Activated naive CD8-positive, alpha-beta T cell treated with anti-CD3 and anti-CD28 coated beads, Interleukin-2, amount 50 U/mL, for 24 hours (primary cell): ENCODE measurements around the gene GAL3ST2.

Source experiments
- ATAC-seq: fragments of 150-1000 bp; cut with Tn5 transposase; one replicate; pipeline ENCODE4 v1.10.0; 2021
- DNase-seq: peaks from one replicate; pipeline ENCODE4 v3.0.0; 2021
- H3K27ac Mint-ChIP-seq: one replicate; pipeline ENCODE4 v1.8.0; 2021; ENCODE audit warnings: mild to moderate bottlenecking, mixed read lengths
- H3K27me3 Mint-ChIP-seq: one replicate; pipeline ENCODE4 v1.8.0; 2021; ENCODE audit warnings: mixed read lengths
- H3K36me3 Mint-ChIP-seq: one replicate; pipeline ENCODE4 v1.8.0; 2021; ENCODE audit warnings: low read depth, mixed read lengths
- H3K4me1 Mint-ChIP-seq: one replicate; pipeline ENCODE4 v1.8.0; 2021; ENCODE audit warnings: mixed read lengths
- H3K4me3 Mint-ChIP-seq: one replicate; pipeline ENCODE4 v1.8.0; 2021; ENCODE audit warnings: mild to moderate bottlenecking, moderate library complexity, mixed read lengths
- H3K9me3 Mint-ChIP-seq: one replicate; pipeline ENCODE4 v1.8.0; 2021; ENCODE audit warnings: mixed read lengths

The GAL3ST2 gene

GRCh38 chr2:241841181-241842066 lies 64.8 kb downstream of the GAL3ST2 start:
- H3K9me3 Mint-ChIP-seq = no peaks in the 10 kb centered on the region
- ATAC-seq = no peak
- no peak for DNase-seq
- H3K4me1 Mint-ChIP-seq = peaks cover 41% of the 10 kb centered on the region
- no peak overlapping the region for H3K4me3 Mint-ChIP-seq
- peaks cover 11% of the 10 kb centered on the region for H3K36me3 Mint-ChIP-seq
- peaks cover 22% of the 10 kb centered on the region for H3K27me3 Mint-ChIP-seq
- no peak overlapping the region for H3K27ac Mint-ChIP-seq

- Mint-ChIP-seq H3K4me1 (peaks cover 44% of the 10 kb centered on the region), H3K27me3 (peaks cover 21% of the 10 kb centered on the region), H3K36me3 (peaks cover 13% of the 10 kb centered on the region), H3K27ac (no peak overlapping the region), H3K9me3 (no peaks in the 10 kb centered on the region), H3K4me3 (no peak overlapping the region)
- DNase-seq = no peak
- ATAC-seq = no peak
Measured at GRCh38 chr2:241842067-241842415, 65.4 kb downstream of the GAL3ST2 start.

GRCh38 chr2:241842620-241843211 lies 66.1 kb downstream of the GAL3ST2 start:
- peak overlapping the region; percentile 71 for H3K4me3 Mint-ChIP-seq
- peaks cover 43% of the 10 kb centered on the region for H3K4me1 Mint-ChIP-seq
- ATAC-seq (peak; percentile 60), DNase-seq (peak; percentile 73)
- peaks cover 10% of the 10 kb centered on the region for H3K36me3 Mint-ChIP-seq
- peak overlapping the region; percentile 87 for H3K27ac Mint-ChIP-seq
- H3K9me3 Mint-ChIP-seq = no peaks in the 10 kb centered on the region
- H3K27me3 Mint-ChIP-seq = peaks cover 15% of the 10 kb centered on the region

- no peaks in the 10 kb centered on the region for H3K9me3 Mint-ChIP-seq
- peaks cover 10% of the 10 kb centered on the region for H3K36me3 Mint-ChIP-seq
- no peak for ATAC-seq
- peak overlapping the region; percentile 71 for H3K4me3 Mint-ChIP-seq
- H3K27me3 Mint-ChIP-seq = peaks cover 9% of the 10 kb centered on the region
- H3K27ac Mint-ChIP-seq = peak overlapping the region; percentile 87
- no peak for DNase-seq
- H3K4me1 Mint-ChIP-seq = peaks cover 43% of the 10 kb centered on the region
Measured at GRCh38 chr2:241843321-241844065, 66.9 kb downstream of the GAL3ST2 start.

- H3K36me3 Mint-ChIP-seq = peaks cover 12% of the 10 kb centered on the region
- peaks cover 8% of the 10 kb centered on the region for H3K27me3 Mint-ChIP-seq
- peak overlapping the region; percentile 75 for H3K4me3 Mint-ChIP-seq
- peaks cover 41% of the 10 kb centered on the region for H3K4me1 Mint-ChIP-seq
- peak; percentile 82 for ATAC-seq
- DNase-seq = peak; percentile 92
- no peaks in the 10 kb centered on the region for H3K9me3 Mint-ChIP-seq
- peak overlapping the region; percentile 87 for H3K27ac Mint-ChIP-seq
Measured at GRCh38 chr2:241844066-241844728, 67.6 kb downstream of the GAL3ST2 start.

- Mint-ChIP-seq H3K4me3 (peak overlapping the region; percentile 75), H3K4me1 (peaks cover 41% of the 10 kb centered on the region), H3K9me3 (no peaks in the 10 kb centered on the region), H3K27me3 (peaks cover 5% of the 10 kb centered on the region), H3K27ac (peak overlapping the region; percentile 29), H3K36me3 (peaks cover 12% of the 10 kb centered on the region)
- DNase-seq = no peak
- no peak for ATAC-seq
Measured at GRCh38 chr2:241844831-241845578, 68.4 kb downstream of the GAL3ST2 start.

GRCh38 chr2:241846406-241846805 lies 69.8 kb downstream of the GAL3ST2 start:
- no peak for ATAC-seq
- peak overlapping the region; percentile 49 for H3K4me3 Mint-ChIP-seq

GRCh38 chr2:241848761-241849615 lies 72.4 kb downstream of the GAL3ST2 start:
- DNase-seq (no peak), ATAC-seq (no peak)
- Mint-ChIP-seq H3K27ac (no peak overlapping the region), H3K4me3 (no peak overlapping the region), H3K4me1 (peaks cover 26% of the 10 kb centered on the region), H3K36me3 (peaks cover 15% of the 10 kb centered on the region), H3K27me3 (peaks cover 5% of the 10 kb centered on the region), H3K9me3 (no peaks in the 10 kb centered on the region)

More at GRCh38 chr2:241846406-241846805, 69.8 kb downstream of the GAL3ST2 start:
- H3K27me3 Mint-ChIP-seq = peaks cover 5% of the 10 kb centered on the region
- peaks cover 41% of the 10 kb centered on the region for H3K4me1 Mint-ChIP-seq
- no peak for DNase-seq
- peak overlapping the region; percentile 48 for H3K27ac Mint-ChIP-seq
- H3K36me3 Mint-ChIP-seq = peaks cover 12% of the 10 kb centered on the region
- no peaks in the 10 kb centered on the region for H3K9me3 Mint-ChIP-seq

- Mint-ChIP-seq H3K27me3 (peaks cover 5% of the 10 kb centered on the region), H3K4me3 (no peak overlapping the region), H3K4me1 (peaks cover 19% of the 10 kb centered on the region), H3K27ac (no peak overlapping the region), H3K36me3 (peaks cover 13% of the 10 kb centered on the region), H3K9me3 (no peaks in the 10 kb centered on the region)
- ATAC-seq (no peak), DNase-seq (no peak)
Measured at GRCh38 chr2:241849616-241850543, 73.3 kb downstream of the GAL3ST2 start.

GRCh38 chr2:241850544-241851324 lies 74.1 kb downstream of the GAL3ST2 start:
- peaks cover 14% of the 10 kb centered on the region for H3K36me3 Mint-ChIP-seq
- no peak for ATAC-seq

GRCh38 chr2:241851325-241852115 lies 74.9 kb downstream of the GAL3ST2 start:
- H3K4me3 Mint-ChIP-seq = no peak overlapping the region
- peaks cover 10% of the 10 kb centered on the region for H3K4me1 Mint-ChIP-seq
- peaks cover 2% of the 10 kb centered on the region for H3K27me3 Mint-ChIP-seq
- H3K36me3 Mint-ChIP-seq = peaks cover 14% of the 10 kb centered on the region
- H3K9me3 Mint-ChIP-seq = no peaks in the 10 kb centered on the region
- DNase-seq = no peak
- no peak overlapping the region for H3K27ac Mint-ChIP-seq
- no peak for ATAC-seq

More at GRCh38 chr2:241850544-241851324, 74.1 kb downstream of the GAL3ST2 start:
- Mint-ChIP-seq H3K4me3 (no peak overlapping the region), H3K27ac (no peak overlapping the region), H3K9me3 (no peaks in the 10 kb centered on the region), H3K27me3 (peaks cover 5% of the 10 kb centered on the region), H3K4me1 (peaks cover 11% of the 10 kb centered on the region)
- no peak for DNase-seq
